HepG2 (cell line): ENCODE measurements around the gene PPP2R5D. TPM values are rescaled to one million over a fixed set of nuclear protein-coding genes. Genes with fewer than 3 reads are reported as not detected.

ENCODE experiments used
- GLMP ChIP-seq: sonication (generic); formaldehyde crosslinking; IDR thresholded peaks from 2 replicates; pipeline ENCODE4 v1.9.0; 2021; ENCODE audit warnings: missing genetic modification reagents, mild to moderate bottlenecking, borderline replicate concordance
- SOX13 ChIP-seq, 3 experiments: fragments of 450-650 bp in 1 of 3; sonication (generic) in 1 of 3; formaldehyde crosslinking in 1 of 3; IDR thresholded peaks in 2 of 3; conservative IDR thresholded peaks in 1 of 3; 2 replicates each; pipeline versions ENCODE4 v1.5.0 to v1.6.1; 2016 to 2020; ENCODE audit warnings: antibody characterized with exemption in 1 of 3, mild to moderate bottlenecking in 1 of 3, missing compliant biosample characterization in 1 of 3, missing genetic modification reagents in 1 of 3, moderate library complexity in 1 of 3
- U2AF2 ChIP-seq: fragments of 200-400 bp; formaldehyde crosslinking; IDR thresholded peaks from 2 replicates; pipeline ENCODE4 v1.6.1; 2017; ENCODE audit warnings: low read depth, mild to moderate bottlenecking, low read length
- ZBTB21 ChIP-seq: sonication (generic); formaldehyde crosslinking; IDR thresholded peaks from 2 replicates; pipeline ENCODE4 v1.4.0; 2020; ENCODE audit warnings: missing genetic modification reagents
- ZBTB44 ChIP-seq: sonication (generic); formaldehyde crosslinking; IDR thresholded peaks from 2 replicates; pipeline ENCODE4 v1.4.0; 2020; ENCODE audit warnings: missing genetic modification reagents
- ZFYVE20 ChIP-seq: sonication (generic); formaldehyde crosslinking; IDR thresholded peaks from 2 replicates; pipeline ENCODE4 v1.8.0; 2023; ENCODE audit warnings: low read depth, mild to moderate bottlenecking, moderate library complexity, missing genetic modification reagents, borderline replicate concordance
- ZNF10 ChIP-seq: sonication (generic); formaldehyde crosslinking; IDR thresholded peaks from 2 replicates; pipeline ENCODE4 v1.4.0; 2020; ENCODE audit warnings: mild to moderate bottlenecking, low read depth, missing genetic modification reagents, borderline replicate concordance
- ZNF224 ChIP-seq: sonication (generic); formaldehyde crosslinking; IDR thresholded peaks from 2 replicates; pipeline ENCODE4 v1.5.0; 2020; ENCODE audit warnings: mild to moderate bottlenecking, missing genetic modification reagents
- ZNF280B ChIP-seq: sonication (generic); formaldehyde crosslinking; IDR thresholded peaks from 2 replicates; pipeline ENCODE4 v1.5.0; 2020; ENCODE audit warnings: missing genetic modification reagents, mild to moderate bottlenecking, borderline replicate concordance
- ZNF639 ChIP-seq: conservative IDR thresholded peaks from 2 replicates; pipeline ENCODE4 v1.6.1; 2018; ENCODE audit warnings: missing genetic modification reagents
- ZSCAN5A ChIP-seq: sonication (generic); formaldehyde crosslinking; IDR thresholded peaks from 2 replicates; pipeline ENCODE4 v1.8.0; 2022; ENCODE audit warnings: mild to moderate bottlenecking, missing genetic modification reagents, borderline replicate concordance
- ZXDC ChIP-seq: sonication (generic); formaldehyde crosslinking; IDR thresholded peaks from 2 replicates; pipeline ENCODE4 v1.5.0; 2020; ENCODE audit warnings: mild to moderate bottlenecking, missing genetic modification reagents
- ZZZ3 ChIP-seq: sonication (generic); formaldehyde crosslinking; IDR thresholded peaks from 2 replicates; pipeline ENCODE4 v1.4.0; 2020; ENCODE audit warnings: missing genetic modification reagents, mild to moderate bottlenecking, borderline replicate concordance
- polyA plus RNA-seq, 8 experiments: library from polyadenylated mRNA; depleted of rRNA in 3 of 8; stranded (reverse) in 7 of 8; unstranded in 1 of 8; fragments of >200 nt; fragmentation: Illumina TruSeq in 4 of 8; extraction: Trizol in 4 of 8; gene quantifications; 2 replicates each; pipeline versions ENCODE4 v1.2.1 to v1.2.3, GENCODE V29; 2011 to 2016; ENCODE audit warnings: low read depth in 4 of 8, missing spikeins in 1 of 8, mixed read lengths in 1 of 8; ENCODE audit not compliant: insufficient read depth in 1 of 8
- total RNA-seq, 5 experiments: library from RNA; depleted of rRNA; stranded (reverse); fragments of >200 nt; fragmentation: Illumina TruSeq; extraction: Trizol; gene quantifications; 2 replicates each; pipeline ENCODE4 v1.2.3, GENCODE V29; 2016; ENCODE audit warnings: low read depth in 1 of 5

Gene PPP2R5D
- total and polyA plus RNA-seq, 2 of the 13 experiments (the other 11 are each of a cell fraction or from before 2014, with no cell fraction given) = 53.7 to 60.4 TPM

- TF ChIP-seq ZNF280B = no peak; the same call in none of the 2 replicates
- TF ChIP-seq ZBTB44 (CRISPR knock-in tag) = no peak
- no peak for TF ChIP-seq ZFYVE20
- no peak for TF ChIP-seq ZNF10 (CRISPR knock-in tag)
- TF ChIP-seq SOX13 (IDR thresholded peaks at IDR 0.05) = no peak
- TF ChIP-seq SOX13 (CRISPR knock-in tag; conservative IDR thresholded peaks at IDR 0.05 in 1 of 2, IDR thresholded peaks at IDR 0.05 in 1 of 2) = peak in 1 of 2 experiments; percentile 34; a peak in 2 of 4 replicates
- TF ChIP-seq ZNF224 (CRISPR knock-in tag) = no peak
- no peak for TF ChIP-seq GLMP (CRISPR knock-in tag)
- TF ChIP-seq ZNF639 (CRISPR knock-in tag) = no peak
- no peak for TF ChIP-seq U2AF2
- TF ChIP-seq ZZZ3 (CRISPR knock-in tag) = peak; percentile 56; the same call in 1 of the 2 replicates
- TF ChIP-seq ZBTB21 = peak; percentile 70
- peak; percentile 42; the same call in 1 of the 2 replicates for TF ChIP-seq ZXDC (CRISPR knock-in tag)
- no peak for TF ChIP-seq ZSCAN5A
These were observed 75.0 kb downstream of the PPP2R5D start, which contains the start of the genes KLC4 and MRPL2 (continued) for GRCh38 chr6:43059168-43060033.
